ENCODE results near the gene JAKMIP3. TPM values are rescaled to one million over a fixed set of nuclear protein-coding genes. Genes with fewer than 3 reads are reported as not detected.

Gene JAKMIP3
- under 1 TPM; 0.06 to 0.22 (median 0.18) TPM for total RNA-seq
- long read RNA-seq = 0 reads

DNA sequence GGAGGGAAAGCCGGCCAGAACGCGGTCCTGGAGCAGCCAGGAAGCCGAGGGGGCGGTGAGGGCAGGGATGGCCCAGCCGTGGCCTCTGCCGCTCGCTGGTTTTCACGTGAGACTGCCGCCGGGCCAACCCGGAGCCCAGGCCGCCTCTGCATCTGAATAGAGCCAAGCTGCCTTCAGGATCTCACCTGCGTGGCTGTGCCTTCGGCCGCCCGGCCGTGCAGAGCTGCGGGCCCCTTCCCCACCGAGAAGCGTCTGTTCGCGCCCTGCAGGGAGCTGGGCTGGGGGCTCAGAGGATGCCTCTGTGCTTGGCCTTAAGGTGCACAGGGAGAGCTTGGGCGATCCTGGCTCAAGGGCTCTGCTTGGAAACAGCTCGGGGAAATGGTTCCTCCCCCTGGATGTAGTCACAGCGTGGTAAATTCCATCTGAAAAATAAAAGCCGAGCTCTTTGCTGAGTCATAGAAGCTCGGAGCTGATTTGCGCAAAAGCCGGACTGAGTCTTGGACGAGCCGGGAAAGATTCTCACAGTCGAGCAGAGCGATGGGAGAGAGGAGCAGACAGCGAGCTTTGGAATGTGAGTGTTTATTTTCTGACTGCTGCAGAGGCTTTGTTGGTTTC lies at the start of gene JAKMIP3:
TSS of gene JAKMIP3 (plus strand) at position 456 of the 615 bp plus-strand sequence. CDS start 38,863 bp downstream, outside the sequence.
- intact Hi-C loops (cut with DNase I) = no loop called here
- no peaks in the 10 kb centered on the region for H3K27me3 ChIP-seq
- ATAC-seq (peak; percentile 77 to 91 (median 84)), DNase-seq (peak in 2 of 3 donors; percentile 38 to 63)
- H3K4me3 ChIP-seq = peak within 1 kb of the TSS; percentile 42 to 58 (median 43)
- peaks cover 0 to 8% (median 0%) of the 10 kb centered on the region in 4 donors for H3K4me1 ChIP-seq
- no peak within 1 kb of the TSS for H3K27ac ChIP-seq
- no peaks in the 10 kb centered on the region for H3K36me3 ChIP-seq
- H3K9me3 ChIP-seq = no peaks in the 10 kb centered on the region
- 6% methylated on average over 21 of the region's 35 CpGs for WGBS (ENCODE audit: insufficient coverage, low coverage, low lambda C conversion rate, missing lambda C conversion rate)
- TF ChIP-seq, protein P1, sequence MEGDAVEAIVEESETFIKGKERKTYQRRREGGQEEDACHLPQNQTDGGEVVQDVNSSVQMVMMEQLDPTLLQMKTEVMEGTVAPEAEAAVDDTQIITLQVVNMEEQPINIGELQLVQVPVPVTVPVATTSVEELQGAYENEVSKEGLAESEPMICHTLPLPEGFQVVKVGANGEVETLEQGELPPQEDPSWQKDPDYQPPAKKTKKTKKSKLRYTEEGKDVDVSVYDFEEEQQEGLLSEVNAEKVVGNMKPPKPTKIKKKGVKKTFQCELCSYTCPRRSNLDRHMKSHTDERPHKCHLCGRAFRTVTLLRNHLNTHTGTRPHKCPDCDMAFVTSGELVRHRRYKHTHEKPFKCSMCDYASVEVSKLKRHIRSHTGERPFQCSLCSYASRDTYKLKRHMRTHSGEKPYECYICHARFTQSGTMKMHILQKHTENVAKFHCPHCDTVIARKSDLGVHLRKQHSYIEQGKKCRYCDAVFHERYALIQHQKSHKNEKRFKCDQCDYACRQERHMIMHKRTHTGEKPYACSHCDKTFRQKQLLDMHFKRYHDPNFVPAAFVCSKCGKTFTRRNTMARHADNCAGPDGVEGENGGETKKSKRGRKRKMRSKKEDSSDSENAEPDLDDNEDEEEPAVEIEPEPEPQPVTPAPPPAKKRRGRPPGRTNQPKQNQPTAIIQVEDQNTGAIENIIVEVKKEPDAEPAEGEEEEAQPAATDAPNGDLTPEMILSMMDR (IDR thresholded peaks at IDR 0.05) = no peak
- no peak for TF ChIP-seq POLR2A (IDR thresholded peaks at IDR 0.05)

DNA sequence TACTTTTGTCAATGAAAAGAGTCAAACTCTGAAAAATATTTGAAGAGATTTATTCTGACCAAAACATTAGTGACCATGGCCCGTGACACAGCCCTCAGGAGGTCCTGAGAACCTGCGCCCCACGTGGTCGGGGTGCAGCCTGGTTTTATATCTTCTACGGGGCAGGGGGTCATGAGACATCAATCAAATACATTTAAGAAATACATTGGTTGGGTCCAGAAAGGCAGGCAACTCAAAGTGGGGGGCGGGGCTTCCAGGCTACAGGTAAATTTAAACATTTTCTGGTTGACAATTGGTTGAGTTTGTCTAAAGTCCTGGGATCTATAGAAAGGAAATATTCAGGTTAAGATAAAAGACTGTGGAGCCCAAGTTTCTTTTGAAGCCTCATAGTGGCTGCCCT lies 49.2 kb upstream of the JAKMIP3 start:
- TF ChIP-seq, protein P1 (IDR thresholded peaks at IDR 0.05) = no peak
- no peak for TF ChIP-seq POLR2A (IDR thresholded peaks at IDR 0.05)
- ATAC-seq = no peak
- no peaks in the 10 kb centered on the region for H3K9me3 ChIP-seq
- no peak overlapping the region for H3K4me3 ChIP-seq
- intact Hi-C loops (cut with DNase I) = loop anchor here in 1 of 2 donors (5.0 kb wide), 1 partner anchor 119 kb away; no protein-coding TSS in a partner anchor
- no peak overlapping the region for H3K27ac ChIP-seq
- 62% methylated on average over 6 of the region's 6 CpGs for WGBS (ENCODE audit: insufficient coverage, low coverage, low lambda C conversion rate, missing lambda C conversion rate)
- no peaks in the 10 kb centered on the region for H3K36me3 ChIP-seq
- no peaks in the 10 kb centered on the region for H3K4me1 ChIP-seq
- DNase-seq = no peak
- no peaks in the 10 kb centered on the region for H3K27me3 ChIP-seq

DNA sequence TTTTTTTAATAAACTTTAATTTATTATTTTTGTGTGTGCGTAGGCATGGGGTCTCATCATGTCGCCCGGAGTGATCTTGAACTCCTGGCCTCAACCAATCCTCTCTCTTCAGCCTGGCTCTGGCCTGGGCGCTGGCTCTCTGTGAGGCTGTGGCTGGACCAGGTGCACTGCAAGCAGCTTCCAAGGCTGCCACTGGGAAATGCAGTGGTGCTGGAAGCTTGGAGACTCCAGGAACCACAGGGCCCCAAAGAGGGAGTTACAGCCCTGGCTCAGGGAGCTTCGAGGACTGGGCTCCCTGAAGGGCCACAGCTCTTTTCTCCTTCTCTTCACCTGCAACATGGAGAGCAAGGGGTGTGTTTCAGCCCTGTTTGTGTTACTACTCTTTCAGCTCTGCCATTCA lies 47.3 kb upstream of the JAKMIP3 start:
- ATAC-seq = no peak
- no peak overlapping the region for H3K4me3 ChIP-seq
- no peak overlapping the region for H3K27ac ChIP-seq
- TF ChIP-seq, protein P1 (IDR thresholded peaks at IDR 0.05) = no peak
- no peak for TF ChIP-seq POLR2A (IDR thresholded peaks at IDR 0.05)
- H3K36me3 ChIP-seq = no peaks in the 10 kb centered on the region
- 57% methylated on average over 2 of the region's 5 CpGs for WGBS (ENCODE audit: insufficient coverage, low coverage, low lambda C conversion rate, missing lambda C conversion rate)
- intact Hi-C loops (cut with DNase I) = loop anchor here in 1 of 2 donors (5.0 kb wide), 1 partner anchor 121 kb away; no protein-coding TSS in a partner anchor
- peaks cover 0 to 7% (median 0%) of the 10 kb centered on the region in 4 donors for H3K4me1 ChIP-seq
- H3K27me3 ChIP-seq = no peaks in the 10 kb centered on the region
- DNase-seq = no peak
- H3K9me3 ChIP-seq = no peaks in the 10 kb centered on the region

DNA sequence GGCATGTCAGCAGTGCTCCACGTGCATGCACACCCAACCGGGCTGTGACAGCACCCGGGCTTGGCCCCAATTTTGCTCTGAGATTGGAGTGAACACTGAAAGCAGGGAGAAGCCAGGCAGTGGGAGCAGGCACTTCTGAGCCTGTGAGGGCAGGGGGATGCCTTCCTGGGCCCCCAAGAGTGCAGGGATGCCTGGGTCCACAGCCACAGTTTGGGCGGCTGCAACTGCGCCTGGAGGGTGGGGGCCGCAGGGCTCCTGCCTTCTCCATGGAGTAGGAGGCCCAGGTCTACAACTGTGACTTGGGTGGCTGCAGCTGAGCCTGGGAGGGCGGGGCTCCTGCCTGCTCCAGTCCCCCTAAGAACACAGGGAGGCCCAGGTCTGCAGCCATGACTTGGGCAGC lies 46.4 kb upstream of the JAKMIP3 start:
- ATAC-seq = no peak
- no CpG with 5 or more reads among the region's 7 CpGs for WGBS (ENCODE audit: insufficient coverage, low coverage, low lambda C conversion rate, missing lambda C conversion rate)
- Histone ChIP-seq H3K36me3 (no peaks in the 10 kb centered on the region), H3K27me3 (no peaks in the 10 kb centered on the region), H3K4me1 (peaks cover 0 to 8% (median 0%) of the 10 kb centered on the region in 4 donors), H3K27ac (no peak overlapping the region), H3K9me3 (no peaks in the 10 kb centered on the region), H3K4me3 (no peak overlapping the region)
- intact Hi-C loops (cut with DNase I) = loop anchor here in 1 of 2 donors (5.0 kb wide), 1 partner anchor 122 kb away; no protein-coding TSS in a partner anchor
- no peak for DNase-seq
- TF ChIP-seq POLR2A (IDR thresholded peaks at IDR 0.05) = no peak
- TF ChIP-seq, protein P1 (IDR thresholded peaks at IDR 0.05) = no peak
